ENCODE data around the gene RNF4.
"Not testable (repeated sequence)": the region's sequence is repeated elsewhere in the genome, so short reads cannot be mapped to it uniquely, and the experiment has no call there.

The RNF4 gene

GRCh38 chr4:2462218-2462991 lies 6.5 kb upstream of the RNF4 start:
- peak overlapping the region; percentile 82 for H3K27ac ChIP-seq

GRCh38 chr4:2462992-2463762 lies 5.7 kb upstream of the RNF4 start:
- TF ChIP-seq CTCF (conservative IDR thresholded peaks at IDR 0.05): peak; percentile 50
- H3K27ac ChIP-seq: peak overlapping the region; percentile 82

More at GRCh38 chr4:2462218-2462991, 6.5 kb upstream of the RNF4 start:
- peak; percentile 77 for TF ChIP-seq CTCF (conservative IDR thresholded peaks at IDR 0.05)

- TF ChIP-seq CTCF (conservative IDR thresholded peaks at IDR 0.05): no peak
- H3K27ac ChIP-seq: no peak overlapping the region
Observed at GRCh38 chr4:2465032-2465431, 3.9 kb upstream of the RNF4 start.

- H3K27ac ChIP-seq: not testable (repeated sequence)
Observed at GRCh38 chr4:2465544-2465943, 3.4 kb upstream of the RNF4 start.

GRCh38 chr4:2469192-2469984 lies 482 bp downstream of the RNF4 start:
- H3K27ac ChIP-seq: peak overlapping the region; percentile 94

GRCh38 chr4:2470791-2471190 lies 1.9 kb downstream of the RNF4 start:
- no peak for TF ChIP-seq CTCF (conservative IDR thresholded peaks at IDR 0.05)
- peak overlapping the region; percentile 94 for H3K27ac ChIP-seq

More at GRCh38 chr4:2469192-2469984, 482 bp downstream of the RNF4 start:
- no peak for TF ChIP-seq CTCF (conservative IDR thresholded peaks at IDR 0.05)

GRCh38 chr4:2472187-2472586 lies 3.3 kb downstream of the RNF4 start:
- TF ChIP-seq CTCF (conservative IDR thresholded peaks at IDR 0.05): no peak
- H3K27ac ChIP-seq: no peak overlapping the region

All from VCaP (cell line).